SK-N-MC (cell line): Measurements from ENCODE around the gene TMEM174.

ENCODE experiments used
- EZH2 ChIP-seq: fragments of 200-600 bp; sonication (generic); IDR thresholded peaks from one replicate; pipeline ENCODE4 v1.6.1; 2017; ENCODE audit warnings: antibody characterized with exemption
- FOXP2 ChIP-seq: optimal IDR thresholded peaks from 2 replicates; pipeline ENCODE3; 2011; ENCODE audit warnings: mild to moderate bottlenecking, moderate library complexity; ENCODE audit not compliant: insufficient read depth; ENCODE audit errors: extremely low read length, control extremely low read depth

GRCh38 chr5:73153513-73153912 lies 19.5 kb upstream of the TMEM174 start:
- TF ChIP-seq FOXP2 = no peak
- no peak for TF ChIP-seq EZH2
